Lower lobe of right lung (tissue), 2 donors: Measurements from ENCODE around the gene HS6ST1. TPM values are rescaled to one million over a fixed set of nuclear protein-coding genes. Genes with fewer than 3 reads are reported as not detected.
A peak's percentile ranks its signal among the peaks of the same experiment; 100 is the strongest.

Experiments
- ATAC-seq, 2 donors: fragments of 200-7000 bp; cut with Tn5 transposase; one replicate each; pipeline ENCODE4 v1.9.1; 2020 to 2022; ENCODE audit warnings: mild to moderate bottlenecking in 2 of 2, moderate library complexity in 2 of 2
- DNase-seq: peaks from one replicate; pipeline ENCODE4 v3.0.0-alpha.2; 2020
- H3K27ac ChIP-seq: fragments of 200-600 bp; one replicate; pipeline ENCODE4 v1.8.0; 2022
- H3K27me3 ChIP-seq: fragments of 200-600 bp; one replicate; pipeline ENCODE4 v1.8.0; 2022; ENCODE audit warnings: low read depth
- H3K36me3 ChIP-seq: fragments of 200-600 bp; one replicate; pipeline ENCODE4 v1.8.0; 2022; ENCODE audit warnings: mild to moderate bottlenecking
- H3K4me1 ChIP-seq: fragments of 200-600 bp; one replicate; pipeline ENCODE4 v1.8.0; 2022
- H3K4me3 ChIP-seq: fragments of 200-600 bp; one replicate; pipeline ENCODE4 v1.8.0; 2022; ENCODE audit warnings: mild to moderate bottlenecking
- H3K9me3 ChIP-seq: fragments of 200-600 bp; one replicate; pipeline ENCODE4 v1.8.0; 2022
- intact Hi-C: fragments of 100-400 bp; cut with DNase I; formaldehyde crosslinking; loops from one replicate; pipeline ENCODE4 v1.11.0; 2022
- total RNA-seq: library from RNA; stranded (reverse); fragmentation: NEBNext Ultra II Directional; extraction: Animal tissue kit (Norgen Biotek cat#: 25700); gene quantifications from one replicate; pipeline ENCODE4 v1.2.1, GENCODE V29; 2021
- TF ChIP-seq, protein P1 (sequence below): fragments of 200-600 bp; IDR thresholded peaks from one replicate; pipeline ENCODE4 v1.8.0; 2022; ENCODE audit warnings: antibody characterized with exemption, mild to moderate bottlenecking
- donor health status: DM: no; HTN: yes; CAD: no; lungs with severe emphysema.

Gene HS6ST1
- total RNA-seq, 1 donor from 2014 or later = 26.3 TPM

GRCh38 chr2:128354726-128355470 lies 36.2 kb upstream of the HS6ST1 start:
- Histone ChIP-seq H3K9me3 (peaks cover 4% of the 10 kb centered on the region), H3K4me3 (no peak overlapping the region), H3K4me1 (no peaks in the 10 kb centered on the region), H3K27ac (no peak overlapping the region), H3K36me3 (no peaks in the 10 kb centered on the region), H3K27me3 (no peaks in the 10 kb centered on the region)
- TF ChIP-seq, protein P1, sequence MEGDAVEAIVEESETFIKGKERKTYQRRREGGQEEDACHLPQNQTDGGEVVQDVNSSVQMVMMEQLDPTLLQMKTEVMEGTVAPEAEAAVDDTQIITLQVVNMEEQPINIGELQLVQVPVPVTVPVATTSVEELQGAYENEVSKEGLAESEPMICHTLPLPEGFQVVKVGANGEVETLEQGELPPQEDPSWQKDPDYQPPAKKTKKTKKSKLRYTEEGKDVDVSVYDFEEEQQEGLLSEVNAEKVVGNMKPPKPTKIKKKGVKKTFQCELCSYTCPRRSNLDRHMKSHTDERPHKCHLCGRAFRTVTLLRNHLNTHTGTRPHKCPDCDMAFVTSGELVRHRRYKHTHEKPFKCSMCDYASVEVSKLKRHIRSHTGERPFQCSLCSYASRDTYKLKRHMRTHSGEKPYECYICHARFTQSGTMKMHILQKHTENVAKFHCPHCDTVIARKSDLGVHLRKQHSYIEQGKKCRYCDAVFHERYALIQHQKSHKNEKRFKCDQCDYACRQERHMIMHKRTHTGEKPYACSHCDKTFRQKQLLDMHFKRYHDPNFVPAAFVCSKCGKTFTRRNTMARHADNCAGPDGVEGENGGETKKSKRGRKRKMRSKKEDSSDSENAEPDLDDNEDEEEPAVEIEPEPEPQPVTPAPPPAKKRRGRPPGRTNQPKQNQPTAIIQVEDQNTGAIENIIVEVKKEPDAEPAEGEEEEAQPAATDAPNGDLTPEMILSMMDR = no peak
- intact Hi-C loops = no loop called here
- DNase-seq (no peak), ATAC-seq (no peak)

GRCh38 chr2:128354161-128354560 lies 35.5 kb upstream of the HS6ST1 start:
- Histone ChIP-seq H3K27me3 (no peaks in the 10 kb centered on the region), H3K9me3 (peaks cover 4% of the 10 kb centered on the region), H3K27ac (no peak overlapping the region), H3K4me1 (no peaks in the 10 kb centered on the region), H3K4me3 (no peak overlapping the region), H3K36me3 (no peaks in the 10 kb centered on the region)
- TF ChIP-seq, protein P1 = no peak
- no peak for ATAC-seq
- intact Hi-C loops = no loop called here
- no peak for DNase-seq

DNA sequence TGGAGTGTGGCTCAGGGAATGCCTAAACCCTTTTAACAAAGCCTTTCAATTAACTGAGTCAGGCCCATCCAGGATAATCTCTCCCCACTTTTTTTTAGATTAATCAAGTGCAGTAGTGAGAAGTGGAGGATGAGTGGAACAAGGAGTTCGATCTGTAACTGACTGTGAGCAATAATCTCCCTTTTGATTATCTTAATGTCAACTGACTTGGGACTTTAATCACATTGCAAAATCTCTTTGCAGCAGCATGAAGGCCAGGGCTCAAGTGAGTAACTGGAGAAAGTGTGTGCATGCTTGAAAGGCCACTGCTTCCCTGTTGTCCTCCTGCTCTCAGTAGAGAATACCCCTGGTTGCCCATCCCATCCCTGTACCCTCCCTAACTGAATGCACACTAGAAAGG lies 32.1 kb upstream of the HS6ST1 start:
- TF ChIP-seq, protein P1 = no peak
- intact Hi-C loops = no loop called here
- DNase-seq = no peak
- Histone ChIP-seq H3K27me3 (no peaks in the 10 kb centered on the region), H3K4me3 (no peak overlapping the region), H3K9me3 (peaks cover 4% of the 10 kb centered on the region), H3K27ac (no peak overlapping the region), H3K36me3 (no peaks in the 10 kb centered on the region), H3K4me1 (peaks cover 22% of the 10 kb centered on the region)
- no peak for ATAC-seq

GRCh38 chr2:128348701-128349100 lies 30.0 kb upstream of the HS6ST1 start:
- Histone ChIP-seq H3K9me3 (peaks cover 4% of the 10 kb centered on the region), H3K27ac (peak overlapping the region; percentile 32), H3K4me1 (peaks cover 22% of the 10 kb centered on the region), H3K36me3 (no peaks in the 10 kb centered on the region), H3K27me3 (no peaks in the 10 kb centered on the region), H3K4me3 (no peak overlapping the region)
- DNase-seq (no peak), ATAC-seq (no peak)
- intact Hi-C loops = no loop called here
- TF ChIP-seq, protein P1 = no peak

GRCh38 chr2:128347701-128348539 lies 29.3 kb upstream of the HS6ST1 start:
- H3K27me3 ChIP-seq = no peaks in the 10 kb centered on the region
- H3K36me3 ChIP-seq = no peaks in the 10 kb centered on the region
- H3K4me1 ChIP-seq = peaks cover 22% of the 10 kb centered on the region
- no peak overlapping the region for H3K4me3 ChIP-seq
- H3K27ac ChIP-seq = peak overlapping the region; percentile 32
- peaks cover 4% of the 10 kb centered on the region for H3K9me3 ChIP-seq
- intact Hi-C loops = no loop called here
- TF ChIP-seq, protein P1 = no peak
- ATAC-seq (peak; percentile 82), DNase-seq (peak; percentile 68)
